ENCODE measurements around the gene NCSTN.

DNA sequence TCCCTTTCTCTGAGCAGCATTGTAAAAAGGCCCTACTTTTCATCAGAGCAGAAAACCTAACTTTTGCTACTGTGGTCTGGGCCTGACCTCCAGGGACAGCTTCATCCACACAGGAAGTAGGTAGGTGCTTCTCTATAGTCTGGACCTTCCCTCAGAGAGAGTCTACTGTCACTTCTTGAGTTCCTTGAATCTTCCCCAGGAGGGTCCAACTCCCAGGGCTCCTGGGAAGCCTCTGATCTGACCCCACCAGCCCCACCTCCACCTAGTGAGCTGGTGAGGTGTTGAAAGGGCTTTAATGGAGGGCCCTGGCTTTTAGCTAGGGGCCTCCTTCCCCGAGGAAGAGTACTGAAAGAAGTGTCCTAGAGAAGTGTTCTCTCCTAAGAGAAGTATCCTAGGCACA lies 54.5 kb downstream of the NCSTN start:
- TF ChIP-seq, protein P1, sequence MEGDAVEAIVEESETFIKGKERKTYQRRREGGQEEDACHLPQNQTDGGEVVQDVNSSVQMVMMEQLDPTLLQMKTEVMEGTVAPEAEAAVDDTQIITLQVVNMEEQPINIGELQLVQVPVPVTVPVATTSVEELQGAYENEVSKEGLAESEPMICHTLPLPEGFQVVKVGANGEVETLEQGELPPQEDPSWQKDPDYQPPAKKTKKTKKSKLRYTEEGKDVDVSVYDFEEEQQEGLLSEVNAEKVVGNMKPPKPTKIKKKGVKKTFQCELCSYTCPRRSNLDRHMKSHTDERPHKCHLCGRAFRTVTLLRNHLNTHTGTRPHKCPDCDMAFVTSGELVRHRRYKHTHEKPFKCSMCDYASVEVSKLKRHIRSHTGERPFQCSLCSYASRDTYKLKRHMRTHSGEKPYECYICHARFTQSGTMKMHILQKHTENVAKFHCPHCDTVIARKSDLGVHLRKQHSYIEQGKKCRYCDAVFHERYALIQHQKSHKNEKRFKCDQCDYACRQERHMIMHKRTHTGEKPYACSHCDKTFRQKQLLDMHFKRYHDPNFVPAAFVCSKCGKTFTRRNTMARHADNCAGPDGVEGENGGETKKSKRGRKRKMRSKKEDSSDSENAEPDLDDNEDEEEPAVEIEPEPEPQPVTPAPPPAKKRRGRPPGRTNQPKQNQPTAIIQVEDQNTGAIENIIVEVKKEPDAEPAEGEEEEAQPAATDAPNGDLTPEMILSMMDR (IDR thresholded peaks at IDR 0.05) = no peak
- no peak for TF ChIP-seq ZFX (IDR thresholded peaks at IDR 0.05; ENCODE audit: borderline replicate concordance)
